GM10248 (cell line): ENCODE results near the gene GALNT2.

Experiments used
- CTCF ChIA-PET: fragments of 300-600 bp; sonication (Branson Sonifier 250); formaldehyde crosslinking; extraction: SDS; loops from one replicate; lab custom pipeline; 2021; ENCODE audit warnings: antibody characterized with exemption; lab: Yijun Ruan, JAX
- POLR2A ChIA-PET: fragments of 350-650 bp; sonication (Branson Sonifier 250); formaldehyde crosslinking; extraction: SDS; loops from one replicate; lab custom pipeline; 2020; ENCODE audit warnings: antibody characterized with exemption; lab: Yijun Ruan, JAX
- DNase-seq: peaks from one replicate; pipeline ENCODE4 v3.0.0; 2012; ENCODE audit errors: extremely low spot score
- CTCF ChIP-seq: IDR thresholded peaks from 2 replicates; pipeline ENCODE4 v1.5.1; 2012; ENCODE audit warnings: mild to moderate bottlenecking, low read depth; ENCODE audit errors: extremely low read depth, missing control alignments, control extremely low read depth

GALNT2 gene

GRCh38 chr1:230156536-230156935 is 89.5 kb downstream of the GALNT2 start:
- POLR2A ChIA-PET, result no interaction called here
- no peak for DNase-seq
- no peak for TF ChIP-seq CTCF
- CTCF ChIA-PET, result no interaction called here

- CTCF ChIA-PET, result interaction anchor here (1.2 kb wide), 1 partner anchor 10 kb away, joined by 3 read pairs; no protein-coding TSS in a partner anchor
- no peak for TF ChIP-seq CTCF
- POLR2A ChIA-PET, result no interaction called here
- DNase-seq, result no peak
Measured at GRCh38 chr1:230157420-230158390, 90.7 kb downstream of the GALNT2 start.

GRCh38 chr1:230158415-230159291 is 91.6 kb downstream of the GALNT2 start:
- POLR2A ChIA-PET, result no interaction called here
- CTCF ChIA-PET, result interaction anchor here (1.2 kb wide), 1 partner anchor 9 kb away, joined by 3 read pairs; no protein-coding TSS in a partner anchor
- no peak for TF ChIP-seq CTCF
- DNase-seq, result no peak

GRCh38 chr1:230159580-230159979 is 92.5 kb downstream of the GALNT2 start:
- ChIA-PET POLR2A (no interaction called here), CTCF (no interaction called here)
- no peak for TF ChIP-seq CTCF
- DNase-seq, result no peak

- DNase-seq, result no peak
- POLR2A ChIA-PET, result no interaction called here
- no peak for TF ChIP-seq CTCF
- CTCF ChIA-PET, result interaction anchor here (1.5 kb wide), 1 partner anchor 13 kb away, joined by 3 read pairs; no protein-coding TSS in a partner anchor
Measured at GRCh38 chr1:230160957-230161771, 94.1 kb downstream of the GALNT2 start.
